NCI-H2107 (cell line): ENCODE results near the gene CC2D1A.
"Not testable (repeated sequence)": the region's sequence is repeated elsewhere in the genome, so short reads cannot be mapped to it uniquely, and the experiment has no call there.

Experiments
- DNase-seq: peaks from one replicate; lab custom pipeline; 2025; lab: John Stamatoyannopoulos, UW

The CC2D1A gene

GRCh38 chr19:13908674-13909073 lies 2.7 kb downstream of the CC2D1A start:
- DNase-seq = no peak

GRCh38 chr19:13909430-13909829 lies 3.4 kb downstream of the CC2D1A start:
- DNase-seq = no peak

DNA sequence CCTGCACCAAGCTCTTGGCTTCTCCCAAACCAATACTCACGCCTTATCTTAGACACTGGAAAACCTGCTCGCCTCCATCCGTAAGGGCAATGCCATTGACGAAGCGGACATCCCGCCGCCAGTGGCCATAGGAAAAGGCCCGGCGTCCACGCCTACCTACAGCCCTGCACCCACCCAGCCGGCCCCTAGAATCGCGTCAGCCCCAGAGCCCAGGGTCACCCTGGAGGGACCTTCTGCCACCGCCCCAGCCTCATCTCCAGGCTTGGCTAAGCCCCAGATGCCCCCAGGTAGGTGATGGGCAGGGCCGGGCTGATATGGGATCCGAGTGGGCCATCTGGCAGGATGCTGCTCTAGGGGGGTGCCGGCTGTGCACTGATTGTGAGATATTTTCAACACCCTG lies 7.4 kb downstream of the CC2D1A start:
- DNase-seq = no peak

GRCh38 chr19:13914777-13915176 lies 8.8 kb downstream of the CC2D1A start:
- DNase-seq = no peak

DNA sequence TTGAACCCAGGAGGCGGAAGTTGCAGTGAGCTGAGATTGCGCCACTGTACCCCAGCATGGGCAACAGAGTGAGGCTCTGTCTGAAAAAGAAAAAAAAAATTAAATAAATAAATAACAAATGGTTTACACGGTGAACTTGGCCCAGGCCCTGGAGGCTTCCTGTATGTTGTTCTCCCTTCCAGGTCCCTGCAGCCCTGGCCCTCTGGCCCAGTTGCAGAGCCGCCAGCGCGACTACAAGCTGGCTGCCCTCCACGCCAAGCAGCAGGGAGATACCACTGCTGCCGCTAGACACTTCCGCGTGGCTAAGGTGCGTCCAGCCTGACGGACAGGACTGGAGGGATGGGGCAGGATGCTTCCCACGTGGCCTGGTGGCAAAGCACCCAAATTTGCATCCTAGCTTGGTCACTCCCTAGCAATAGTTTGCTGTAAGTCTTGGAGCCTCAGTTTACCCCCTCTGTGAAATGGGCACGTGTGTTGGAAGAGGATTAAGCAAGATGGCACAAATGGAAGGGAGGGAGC lies 11.9 kb downstream of the CC2D1A start:
- DNase-seq = no peak

GRCh38 chr19:13918726-13919411 lies 12.9 kb downstream of the CC2D1A start:
- DNase-seq = no peak

DNA sequence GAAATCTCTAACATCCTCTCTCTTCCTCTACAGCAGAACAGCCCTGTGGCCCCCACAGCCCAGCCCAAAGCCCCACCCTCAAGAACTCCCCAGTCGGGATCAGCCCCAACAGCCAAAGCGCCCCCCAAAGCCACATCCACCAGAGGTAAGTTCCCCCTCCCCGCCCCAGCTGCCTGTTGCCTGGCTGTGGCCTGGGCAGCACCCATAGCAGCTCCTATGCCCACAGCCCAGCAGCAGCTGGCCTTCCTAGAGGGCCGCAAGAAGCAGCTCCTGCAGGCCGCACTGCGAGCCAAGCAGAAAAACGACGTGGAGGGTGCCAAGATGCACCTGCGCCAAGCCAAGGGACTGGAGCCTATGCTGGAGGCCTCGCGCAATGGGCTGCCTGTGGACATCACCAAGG lies 14.5 kb downstream of the CC2D1A start:
- DNase-seq = no peak

DNA sequence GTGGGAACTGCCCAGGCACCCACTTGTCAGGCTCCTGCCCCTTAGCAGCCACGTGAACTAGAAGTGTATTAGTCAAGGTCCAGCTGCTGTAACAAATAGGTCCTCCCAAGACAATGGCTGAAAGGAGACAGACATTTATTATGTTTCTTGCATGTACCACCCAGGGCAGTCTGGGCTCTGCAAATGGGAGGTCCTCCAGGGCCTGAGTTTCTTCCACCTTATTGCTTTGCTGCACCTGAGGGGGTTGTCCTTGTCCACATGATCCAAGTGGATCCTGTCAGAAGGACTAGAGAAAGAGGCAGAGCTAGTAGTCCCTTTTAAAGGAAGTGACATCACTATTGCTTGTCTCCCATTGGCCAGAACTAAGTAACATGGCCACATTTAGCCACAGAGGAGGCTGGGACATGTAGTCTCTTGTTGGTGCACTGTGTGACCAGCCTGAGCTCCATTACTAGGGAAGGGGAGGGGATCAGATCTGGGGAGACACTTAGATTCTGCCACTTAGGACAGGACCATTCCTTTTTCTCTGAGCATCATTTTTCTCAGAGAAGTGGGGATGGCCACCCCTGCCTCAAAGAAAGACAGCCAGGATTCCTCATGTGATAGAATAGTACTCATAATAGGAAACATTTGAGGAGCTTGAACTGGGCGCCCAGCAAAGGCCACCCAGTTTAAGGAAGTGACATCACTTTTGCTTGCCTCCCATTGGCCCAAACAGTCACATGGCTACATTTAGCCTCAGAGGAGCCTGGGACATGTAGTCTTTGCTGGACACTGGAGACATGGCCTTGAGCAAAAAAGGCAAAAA lies 15.1 kb downstream of the CC2D1A start:
- DNase-seq = no peak

DNA sequence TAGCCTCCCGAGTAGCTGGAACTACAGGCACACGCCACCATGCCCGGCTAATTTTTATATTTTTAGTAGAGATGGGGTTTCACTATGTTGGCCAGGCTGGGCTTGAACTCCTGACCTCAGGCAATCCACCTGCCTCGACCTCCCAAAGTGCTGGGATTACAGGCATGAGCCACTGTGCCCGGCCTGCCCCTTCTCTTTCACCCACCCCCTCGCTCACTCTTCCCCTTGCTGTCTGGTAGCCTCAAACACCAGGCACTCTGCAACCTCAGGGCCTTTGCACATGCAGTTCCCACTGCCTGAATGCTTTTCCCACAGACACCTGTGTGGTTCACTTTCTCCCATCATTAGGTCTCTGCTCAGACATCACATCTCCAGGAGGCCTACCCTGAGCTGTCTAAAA lies 16.1 kb downstream of the CC2D1A start:
- DNase-seq = not testable (repeated sequence)

GRCh38 chr19:13923194-13923987 lies 17.4 kb downstream of the CC2D1A start:
- DNase-seq = no peak

GRCh38 chr19:13926010-13926409 lies 20.0 kb downstream of the CC2D1A start:
- no peak for DNase-seq

DNA sequence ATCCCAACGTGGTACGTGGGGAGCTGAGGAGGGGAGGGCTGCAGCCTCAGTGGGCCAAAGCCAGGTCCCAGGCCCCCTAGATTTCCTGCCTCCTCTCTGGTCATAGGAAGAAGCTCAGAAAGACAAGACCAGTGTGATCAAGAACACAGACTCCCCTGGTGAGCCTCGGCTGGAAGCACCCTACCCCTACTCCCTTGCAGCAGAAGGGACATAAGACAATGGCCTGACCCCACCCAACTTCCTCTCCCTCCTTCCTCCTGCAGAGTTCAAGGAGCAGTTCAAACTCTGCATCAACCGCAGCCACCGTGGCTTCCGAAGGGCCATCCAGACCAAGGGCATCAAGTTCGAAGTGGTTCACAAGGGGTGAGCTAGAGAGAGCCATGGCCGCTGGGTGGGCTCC lies 20.7 kb downstream of the CC2D1A start:
- DNase-seq = no peak

DNA sequence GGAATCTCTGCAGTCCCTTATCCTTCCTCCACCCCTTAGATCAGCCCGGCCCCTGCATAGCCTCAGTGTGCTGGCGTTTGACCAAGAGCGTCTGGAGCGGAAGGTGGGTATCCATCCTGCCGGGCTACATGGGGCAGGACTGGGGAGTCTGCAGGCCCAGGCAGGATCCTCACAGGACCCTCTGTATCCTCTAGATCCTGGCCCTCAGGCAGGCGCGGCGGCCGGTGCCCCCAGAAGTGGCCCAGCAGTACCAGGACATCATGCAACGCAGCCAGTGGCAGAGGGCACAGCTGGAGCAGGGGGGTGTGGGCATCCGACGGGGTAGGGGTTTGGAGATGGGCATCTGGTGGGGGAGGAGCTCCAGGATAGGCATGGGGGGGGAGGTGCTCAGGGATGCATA lies 23.3 kb downstream of the CC2D1A start:
- no peak for DNase-seq

DNA sequence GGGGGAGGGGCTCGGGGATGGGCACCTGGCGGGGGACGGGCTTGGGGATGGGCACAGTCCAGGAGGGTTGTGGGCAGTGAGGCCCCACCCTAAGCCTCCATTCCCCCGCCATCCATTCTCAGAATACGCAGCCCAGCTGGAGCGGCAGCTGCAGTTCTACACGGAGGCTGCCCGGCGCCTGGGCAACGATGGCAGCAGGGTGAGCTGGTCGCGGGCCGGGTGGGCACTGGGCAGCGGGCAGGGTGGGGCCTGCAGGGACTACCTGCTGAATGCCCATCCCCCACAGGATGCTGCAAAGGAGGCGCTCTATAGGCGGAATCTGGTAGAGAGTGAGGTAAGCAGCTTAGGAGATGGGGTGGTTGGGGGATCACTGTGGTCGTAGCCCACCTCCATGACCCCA lies 24.0 kb downstream of the CC2D1A start:
- DNase-seq = no peak

- DNase-seq = no peak
Measured at GRCh38 chr19:13930402-13930801, 24.4 kb downstream of the CC2D1A start.

- DNase-seq = no peak
Measured at GRCh38 chr19:13931391-13932148, 25.6 kb downstream of the CC2D1A start.

DNA sequence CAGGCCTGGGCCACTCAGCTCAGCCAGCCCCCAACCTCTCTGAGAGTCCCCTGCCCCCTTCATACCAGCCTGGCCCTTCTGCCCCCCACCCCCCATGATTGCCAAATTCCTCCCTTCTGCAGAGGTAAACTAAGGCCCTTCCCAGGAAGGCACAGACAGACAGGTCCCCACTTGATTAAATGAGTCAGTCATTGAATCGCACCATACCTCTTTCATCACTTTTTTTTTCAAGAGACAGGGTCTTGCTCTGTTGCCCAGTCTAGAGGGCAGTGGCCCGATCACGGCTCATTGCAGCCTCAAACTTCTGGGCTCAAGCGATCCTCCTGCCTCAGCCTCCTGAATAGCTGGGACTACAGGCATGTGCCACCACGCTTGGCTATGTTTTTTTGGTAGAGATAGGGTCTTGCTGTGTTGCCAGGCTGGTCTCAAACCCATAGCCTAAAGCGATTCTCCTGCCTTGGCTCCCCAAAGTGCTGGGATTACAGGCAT lies 26.2 kb downstream of the CC2D1A start:
- DNase-seq = no peak

- no peak for DNase-seq
Measured at GRCh38 chr19:13932911-13933393, 27.0 kb downstream of the CC2D1A start.

DNA sequence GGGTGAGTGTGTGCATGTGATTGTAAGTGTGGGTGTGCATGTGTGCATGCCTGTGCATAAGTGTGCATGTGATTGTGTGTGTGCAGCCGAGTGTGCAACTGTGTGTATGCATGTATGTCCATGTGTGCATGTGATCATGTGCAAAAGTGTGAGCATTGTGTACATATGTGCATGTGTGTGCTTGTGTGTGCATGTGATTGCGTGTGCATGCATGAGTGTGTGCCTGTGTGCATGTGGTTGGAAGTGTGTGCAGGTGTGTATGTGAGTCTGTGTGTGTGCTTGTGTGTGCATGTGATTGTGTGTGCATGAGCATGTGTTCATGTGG lies 28.7 kb downstream of the CC2D1A start:
- DNase-seq = no peak

DNA sequence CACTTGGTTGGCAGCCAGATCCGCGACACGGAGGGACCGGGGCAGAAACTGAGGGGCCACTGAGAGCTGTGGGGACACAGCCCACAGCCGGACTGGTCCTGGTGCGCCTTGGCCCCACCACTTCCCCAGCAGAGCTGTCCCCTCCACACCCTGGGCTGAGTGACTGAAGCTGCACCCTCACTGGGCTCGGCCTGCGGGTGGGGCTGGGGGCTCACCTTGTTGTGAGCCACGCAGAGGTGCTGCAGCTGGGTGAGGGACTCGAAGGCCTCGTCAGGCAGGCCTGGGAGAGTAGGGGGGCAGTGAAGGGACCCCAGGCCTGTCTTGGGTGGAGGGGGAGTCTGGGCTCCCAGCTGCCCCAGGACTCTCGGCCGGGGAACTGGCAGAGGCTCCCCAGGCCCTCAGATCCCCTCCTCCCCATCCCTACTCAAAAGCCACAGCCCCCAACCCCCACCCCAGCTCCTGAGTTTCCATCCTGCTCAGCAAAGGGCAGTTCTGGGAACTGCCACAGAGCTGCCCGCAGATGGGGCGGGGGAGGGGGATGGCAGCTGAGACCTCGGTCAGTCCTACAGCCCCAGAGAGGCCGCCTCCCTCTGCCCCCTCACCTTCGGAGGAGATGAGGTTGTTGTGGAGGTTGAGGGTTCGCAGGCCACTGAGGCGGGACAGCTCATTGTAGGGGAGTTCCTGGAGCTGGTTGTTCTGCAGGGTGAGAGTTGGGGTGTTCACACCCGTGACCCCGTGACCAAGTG lies 29.9 kb downstream of the CC2D1A start:
- DNase-seq = no peak
